NOMO-1 (cell line): Measurements from ENCODE around the gene LRP6.

Experiments used
- DNase-seq, 2 experiments: peaks; one replicate each; lab custom pipeline; 2025; ENCODE audit not compliant: unreplicated experiment in 2 of 2; lab: John Stamatoyannopoulos, UW

LRP6 gene

DNA sequence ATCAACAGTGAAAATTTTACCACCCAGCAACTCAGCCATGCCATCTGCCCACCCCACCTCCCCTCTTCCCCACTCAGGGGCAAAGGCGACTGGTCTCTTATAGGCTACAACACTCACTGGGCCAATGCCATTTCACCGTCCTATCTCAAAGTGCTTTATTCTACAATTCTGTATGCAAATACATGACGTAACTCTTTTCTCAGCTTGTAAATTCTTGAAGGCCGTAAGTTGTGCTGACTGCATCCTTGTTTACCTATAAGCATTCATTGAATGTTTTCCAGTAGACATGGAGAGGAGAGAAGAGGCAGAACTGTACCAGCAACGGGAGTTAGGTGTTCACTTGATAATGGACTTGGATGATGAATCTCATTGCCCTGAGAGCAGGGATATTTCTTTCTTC is 180.5 kb downstream of the LRP6 start:
- DNase-seq, result no peak

DNA sequence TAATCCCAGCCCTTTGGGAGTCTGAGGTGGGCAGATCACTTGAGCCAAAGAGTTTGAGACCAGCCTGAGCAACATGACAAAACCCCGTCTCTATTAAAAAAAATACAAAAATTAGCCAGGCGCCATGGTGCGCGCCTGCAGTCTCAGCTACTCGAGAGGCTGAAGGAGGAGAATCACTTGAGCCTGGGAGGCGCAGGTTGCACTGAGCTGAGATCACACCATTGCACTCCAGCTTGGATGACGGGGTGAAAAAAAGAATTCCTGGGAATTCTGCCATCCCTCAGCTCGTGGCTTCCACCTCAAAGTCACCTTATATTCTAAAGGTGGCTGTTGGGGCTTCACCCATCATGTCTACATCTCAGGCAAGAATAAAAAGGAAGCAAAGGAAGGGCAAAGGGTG is 183.2 kb downstream of the LRP6 start:
- no peak for DNase-seq

DNA sequence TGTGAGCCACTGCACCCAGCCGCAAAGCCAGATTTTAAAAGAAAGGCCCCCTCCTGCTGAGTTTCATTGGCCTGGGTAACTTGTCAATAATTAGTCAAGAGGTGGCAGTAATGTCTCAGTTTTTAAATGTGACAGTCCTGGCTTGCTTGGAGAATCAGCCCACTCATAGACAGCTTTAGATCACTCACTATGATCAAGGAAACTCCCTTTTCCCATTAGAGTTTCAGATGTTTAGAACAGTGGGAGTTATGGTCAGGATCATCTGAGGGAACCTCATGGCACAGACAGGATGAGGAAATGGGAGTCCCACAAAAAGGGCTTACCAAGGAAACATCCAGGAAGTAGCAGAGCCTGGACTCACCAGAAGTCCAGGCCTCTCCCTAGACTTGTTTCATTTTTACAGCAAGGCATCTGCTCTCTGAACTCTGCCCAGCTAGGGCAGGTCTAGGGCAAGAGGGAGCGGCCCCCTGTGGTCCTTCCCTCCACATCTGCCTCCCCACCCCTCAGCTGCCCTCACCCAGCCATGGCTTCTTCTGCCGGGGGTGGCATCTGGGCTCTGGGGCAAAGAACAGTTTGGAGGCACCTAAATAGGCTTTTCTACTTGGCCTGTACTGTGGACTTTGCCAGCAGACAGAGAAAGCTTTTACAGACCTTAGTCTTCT is 184.9 kb downstream of the LRP6 start:
- peak in 1 of 2 experiments; percentile 14 for DNase-seq

DNA sequence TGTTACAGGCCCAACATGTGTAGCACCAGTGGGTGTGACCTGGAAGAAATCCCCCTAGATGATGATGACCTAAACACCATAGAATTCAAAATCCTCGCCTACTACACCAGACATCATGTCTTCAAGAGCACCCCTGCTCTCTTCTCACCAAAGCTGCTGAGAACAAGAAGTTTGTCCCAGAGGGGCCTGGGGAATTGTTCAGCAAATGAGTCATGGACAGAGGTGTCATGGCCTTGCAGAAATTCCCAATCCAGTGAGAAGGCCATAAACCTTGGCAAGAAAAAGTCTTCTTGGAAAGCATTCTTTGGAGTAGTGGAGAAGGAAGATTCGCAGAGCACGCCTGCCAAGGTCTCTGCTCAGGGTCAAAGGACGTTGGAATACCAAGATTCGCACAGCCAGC is 187.6 kb downstream of the LRP6 start:
- no peak for DNase-seq

DNA sequence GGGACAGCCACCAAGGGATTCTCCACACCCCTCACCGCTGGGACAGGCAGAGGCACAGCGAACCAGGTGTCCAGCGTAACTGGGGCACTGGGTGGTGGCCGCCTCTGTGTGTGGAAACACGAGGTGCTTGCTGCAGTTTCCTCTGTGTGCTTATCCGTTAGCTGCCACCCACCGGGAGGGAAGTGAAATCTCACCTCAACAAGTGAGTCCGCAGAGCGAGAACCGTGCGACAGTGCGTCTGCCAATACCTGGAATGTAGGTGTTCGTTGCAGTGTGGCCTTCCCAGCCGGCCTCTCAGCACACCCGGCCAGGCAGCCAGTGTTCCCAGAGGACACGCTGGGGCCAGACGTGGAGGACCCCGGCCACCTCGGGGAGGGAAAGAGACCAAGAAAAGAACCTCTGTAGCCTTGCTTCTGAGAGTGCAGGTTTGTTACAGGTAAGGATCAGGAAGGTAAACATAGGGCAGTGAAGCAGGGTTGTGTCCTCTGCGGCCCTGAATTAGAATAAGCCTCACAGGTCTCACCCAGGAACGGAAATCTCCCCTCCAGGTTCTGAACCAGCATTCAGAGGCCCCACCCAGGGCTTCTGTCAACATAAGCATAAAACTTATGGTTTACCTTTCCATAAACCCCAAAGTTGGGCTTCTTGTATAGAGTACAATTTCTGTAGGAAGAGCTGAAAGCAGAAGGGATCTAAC is 194.6 kb downstream of the LRP6 start:
- no peak for DNase-seq

DNA sequence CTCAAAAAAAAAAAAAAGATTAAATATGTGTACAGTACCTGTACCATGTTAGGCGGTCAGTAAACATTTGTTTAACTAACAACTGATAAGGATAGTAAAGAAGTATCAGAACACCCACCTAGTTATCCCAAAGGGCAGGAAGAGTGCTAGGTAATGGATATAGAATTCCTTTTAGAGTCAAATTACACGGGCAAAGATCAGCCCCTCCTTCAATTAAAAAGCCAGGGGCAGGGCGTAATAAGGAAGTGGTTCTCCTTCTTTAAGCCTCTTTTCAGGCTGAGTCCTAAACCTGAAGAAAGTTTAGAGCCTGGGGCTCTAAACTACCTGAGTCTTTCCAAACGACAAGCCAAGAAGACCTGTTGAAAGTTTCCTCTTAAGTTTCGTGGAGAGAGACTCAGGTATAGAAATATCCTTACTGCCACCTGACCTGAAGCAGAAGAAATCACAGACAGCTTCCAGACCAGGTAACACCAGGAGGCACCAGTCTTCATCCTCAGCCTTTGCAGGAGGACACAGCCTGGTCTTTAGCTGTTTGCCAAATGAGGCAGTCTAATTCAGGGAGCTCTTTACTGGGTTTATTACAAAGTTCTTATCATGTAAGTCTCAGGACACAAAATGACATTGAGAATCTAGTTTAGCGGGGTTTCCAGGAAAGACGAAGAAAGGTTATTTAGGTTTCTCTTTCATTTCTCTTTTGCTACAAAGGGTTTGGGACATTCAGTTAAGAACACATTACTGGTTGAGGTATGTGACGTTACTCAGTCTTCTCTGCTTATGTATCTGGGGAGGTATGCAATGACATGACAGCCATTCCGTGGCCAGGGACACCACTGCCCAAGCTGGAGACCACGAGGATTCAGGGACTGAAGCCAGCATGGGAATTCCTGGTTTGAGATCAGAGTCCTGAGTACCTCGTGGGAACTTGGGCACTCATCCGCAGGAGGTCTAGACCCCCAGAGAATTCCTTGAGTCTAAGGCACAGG is 195.9 kb downstream of the LRP6 start, which contains the start of gene BCL2L14:
Gene BCL2L14, plus strand, starts transcription at position 266 of the 983 bp plus-strand sequence. CDS start 8,367 bp downstream, outside the sequence.
- peak; percentile 13 to 44 for DNase-seq

DNA sequence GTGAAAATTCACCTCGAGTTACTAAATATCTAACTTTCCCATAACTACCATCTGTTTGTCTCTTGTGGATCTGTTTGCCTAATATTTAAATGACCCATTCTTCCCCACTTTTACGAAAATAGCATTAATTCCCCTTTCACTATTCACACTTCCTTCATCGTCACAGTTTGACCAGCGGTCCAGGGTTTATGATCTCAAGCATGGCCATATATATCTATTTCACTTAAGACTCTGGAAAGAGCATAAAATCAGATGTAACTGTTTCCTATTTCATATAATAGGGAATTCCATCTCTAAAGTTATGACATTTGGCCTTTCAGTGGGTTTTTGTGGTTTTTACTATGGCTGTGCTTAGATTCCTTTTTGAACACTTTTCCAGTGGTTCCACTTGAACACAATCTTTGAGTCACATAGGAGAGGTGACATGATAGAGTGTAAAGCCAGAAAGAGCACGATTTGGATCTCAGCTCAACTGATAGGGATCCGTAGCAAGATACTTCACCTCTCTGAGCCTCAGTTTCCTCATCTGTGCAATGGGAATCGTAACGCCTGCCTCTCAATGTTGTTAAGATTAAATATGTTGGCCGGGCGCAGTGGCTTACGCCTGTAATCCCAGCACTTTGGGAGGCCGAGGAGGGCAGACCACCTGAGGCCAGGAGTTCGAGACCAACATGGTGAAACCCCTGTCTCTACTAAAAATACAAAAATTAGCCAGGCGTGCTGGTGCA is 196.9 kb downstream of the LRP6 start:
- no peak for DNase-seq

DNA sequence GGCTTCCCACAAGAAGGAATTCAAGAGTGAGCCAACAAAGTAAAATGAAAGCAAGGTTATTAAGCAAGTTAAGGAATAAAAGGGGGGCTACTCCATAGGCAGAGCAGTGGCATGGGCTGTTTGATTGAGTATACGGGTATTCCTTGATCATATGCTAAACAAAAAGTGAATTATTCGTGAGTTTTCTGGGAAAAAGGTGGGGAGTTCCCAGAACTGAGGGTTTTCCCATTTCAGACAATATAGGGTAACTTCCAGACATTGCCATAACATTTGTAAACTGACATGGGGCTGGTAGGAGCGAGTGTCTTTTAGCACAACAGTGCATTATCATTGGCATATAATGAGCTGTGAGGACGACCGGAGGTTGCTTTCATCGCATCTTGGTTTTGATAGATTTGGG is 198.1 kb downstream of the LRP6 start:
- no peak for DNase-seq
